Kidney (tissue), 14 donors: Measurements from ENCODE around the gene LRRIQ4. TPM values are rescaled to one million over a fixed set of nuclear protein-coding genes. Genes with fewer than 3 reads are reported as not detected.

ENCODE experiments used
- DNase-seq, 5 donors: peaks; one replicate each; pipeline ENCODE4 v3.0.0-alpha.2; 2013 to 2020
- FAIRE-seq: peaks from 2 replicates; lab custom pipeline; 2012; peaks lifted over from hg19 to GRCh38; lab: Jason Lieb, UNC
- H3K27ac ChIP-seq, 2 donors: one replicate each; pipeline ENCODE4 v1.7.0; 2013; ENCODE audit warnings: low read depth in 2 of 2, low read length in 2 of 2, inconsistent platforms in 1 of 2
- H3K27me3 ChIP-seq: one replicate; pipeline ENCODE4 v1.7.1; 2013; ENCODE audit warnings: low read length, inconsistent platforms; ENCODE audit not compliant: control insufficient read depth, insufficient read depth
- H3K36me3 ChIP-seq, 3 donors: one replicate each; pipeline versions ENCODE4 v1.7.0 to v1.7.1; 2013; ENCODE audit warnings: low read length in 3 of 3, control low read depth in 1 of 3, inconsistent platforms in 1 of 3; ENCODE audit not compliant: insufficient read depth in 3 of 3, control insufficient read depth in 2 of 3
- H3K4me1 ChIP-seq, 3 donors: one replicate each; pipeline versions ENCODE4 v1.7.0 to v1.7.1; 2013; ENCODE audit warnings: low read length in 3 of 3, inconsistent platforms in 1 of 3, low read depth in 1 of 3; ENCODE audit not compliant: control insufficient read depth in 2 of 3, insufficient read depth in 2 of 3
- H3K4me3 ChIP-seq, 3 donors: one replicate each; pipeline versions ENCODE4 v1.7.0 to v1.8.1; 2013; ENCODE audit warnings: low read length in 3 of 3, control low read depth in 1 of 3, inconsistent platforms in 1 of 3
- H3K9ac ChIP-seq, 3 donors: one replicate each; pipeline versions ENCODE4 v1.7.0 to v1.7.1; 2013; ENCODE audit warnings: low read length in 3 of 3, control low read depth in 1 of 3, inconsistent platforms in 1 of 3
- H3K9me3 ChIP-seq, 3 donors: one replicate each; pipeline versions ENCODE4 v1.7.0 to v1.7.1; 2013; ENCODE audit warnings: low read length in 3 of 3, control low read depth in 1 of 3, inconsistent platforms in 1 of 3; ENCODE audit not compliant: control insufficient read depth in 2 of 3, insufficient read depth in 1 of 3
- CTCF ChIP-seq: IDR thresholded peaks from 3 replicates; pipeline ENCODE4 v1.5.1; 2012; ENCODE audit warnings: mild to moderate bottlenecking, moderate library complexity, borderline replicate concordance; ENCODE audit not compliant: insufficient read depth; ENCODE audit errors: extremely low read depth
- intact Hi-C: fragments of 100-400 bp; cut with DNase I; formaldehyde crosslinking; loops from one replicate; pipeline ENCODE4 v1.11.1; 2022
- polyA plus RNA-seq: library from polyadenylated mRNA; stranded (reverse); fragments of 350-450 nt; fragmentation: Illumina TruSeq; extraction: RNeasy Lipid Tissue Mini Kit (QIAGEN cat#74804); gene quantifications from one replicate; pipeline ENCODE4 v1.2.3, GENCODE V29; 2014; ENCODE audit warnings: low read depth, low replicate concordance; ENCODE audit not compliant: insufficient read depth
- total RNA-seq: library from RNA; stranded (reverse); fragmentation: NEBNext Ultra II Directional; extraction: Animal tissue kit (Norgen Biotek cat#: 25700); gene quantifications from one replicate; pipeline ENCODE4 v1.2.1, GENCODE V29; 2021
- donor health status: control.
- donor health status: control.
- donor health status: control.
- donor health status: control.
- donor health status: control.
- donor health status: DM: yes; HTN: yes; CAD: no.
- donor health status: Normal renal cell carcinoma (clear cell type).

The LRRIQ4 gene
- total and polyA plus RNA-seq, 2 donors from 2014 or later, result not detected

- Histone ChIP-seq H3K4me1 (peaks cover 3 to 8% (median 5%) of the 10 kb centered on the region in 3 donors), H3K36me3 (no peaks in the 10 kb centered on the region), H3K27ac (peak within 1 kb of the TSS; percentile 75 to 82), H3K9me3 (no peaks in the 10 kb centered on the region), H3K27me3 (no peaks in the 10 kb centered on the region), H3K4me3 (peak within 1 kb of the TSS; percentile 72 to 86 (median 78)), H3K9ac (peak within 1 kb of the TSS; percentile 1 to 71 (median 47))
- no peak for TF ChIP-seq CTCF
- no peak for FAIRE-seq
- intact Hi-C loops, result no loop called here
- DNase-seq, result peak; percentile 81 to 92 (median 86)
Measured at GRCh38 chr3:169769287-169770181, 43.1 kb upstream of the LRRIQ4 start, which contains the start of gene ACTRT3. TSS of gene ACTRT3 (minus strand) at chr3:169769561. CDS start at chr3:169769520, 41 bp downstream.

- intact Hi-C loops, result no loop called here
- Histone ChIP-seq H3K36me3 (peaks cover 0 to 2% (median 0%) of the 10 kb centered on the region in 3 donors), H3K9ac (peak overlapping the region; percentile 52 to 89 (median 89)), H3K27ac (peak overlapping the region; percentile 97), H3K9me3 (no peaks in the 10 kb centered on the region), H3K4me1 (peaks cover 3 to 19% (median 7%) of the 10 kb centered on the region in 3 donors), H3K27me3 (no peaks in the 10 kb centered on the region), H3K4me3 (peak overlapping the region; percentile 90 to 95 (median 93))
- FAIRE-seq, result peak; percentile 80
- TF ChIP-seq CTCF, result no peak
- DNase-seq, result peak; percentile 68 to 97 (median 86)
Measured at GRCh38 chr3:169771497-169772304, 41.0 kb upstream of the LRRIQ4 start.

GRCh38 chr3:169772305-169772896 is 40.3 kb upstream of the LRRIQ4 start:
- Histone ChIP-seq H3K9ac (peak overlapping the region; percentile 89 to 100 (median 89)), H3K4me3 (peak overlapping the region; percentile 90 to 95 (median 93)), H3K27me3 (no peaks in the 10 kb centered on the region), H3K27ac (peak overlapping the region; percentile 97), H3K4me1 (peaks cover 3 to 19% (median 7%) of the 10 kb centered on the region in 3 donors), H3K9me3 (no peaks in the 10 kb centered on the region), H3K36me3 (peaks cover 0 to 2% (median 0%) of the 10 kb centered on the region in 3 donors)
- intact Hi-C loops, result no loop called here
- TF ChIP-seq CTCF, result no peak
- FAIRE-seq (no peak), DNase-seq (peak; percentile 85 to 95 (median 92))
